Neural progenitor cell (in vitro differentiated cells): ENCODE results near the gene ARID4B. TPM values are rescaled to one million over a fixed set of nuclear protein-coding genes. Genes with fewer than 3 reads are reported as not detected.

Source experiments
- DNase-seq: peaks from one replicate; pipeline ENCODE4 v3.0.0-alpha.2; 2016; ENCODE audit warnings: low spot score
- H2AFZ ChIP-seq: fragments of 200-600 bp; sonication (generic); replicated peaks from 2 replicates; pipeline ENCODE4 v1.6.1; 2016; ENCODE audit warnings: antibody characterized with exemption
- H3F3A ChIP-seq: fragments of 200-600 bp; sonication (generic); 2 replicates; pipeline ENCODE4 v1.6.1; 2016; ENCODE audit warnings: antibody characterized with exemption, low read depth
- H3K27ac ChIP-seq: fragments of 200-600 bp; sonication (generic); 2 replicates; pipeline ENCODE4 v1.5.1; 2016; ENCODE audit warnings: mild to moderate bottlenecking
- H3K27me3 ChIP-seq: fragments of 200-600 bp; sonication (generic); 2 replicates; pipeline ENCODE4 v1.6.1; 2016; ENCODE audit warnings: mild to moderate bottlenecking, moderate library complexity
- H3K36me3 ChIP-seq: fragments of 200-600 bp; sonication (generic); 2 replicates; pipeline ENCODE4 v1.5.1; 2016
- H3K4me1 ChIP-seq: fragments of 200-600 bp; sonication (generic); 2 replicates; pipeline ENCODE4 v1.6.1; 2016; ENCODE audit warnings: mixed run types
- H3K4me2 ChIP-seq: fragments of 200-600 bp; sonication (generic); 2 replicates; pipeline ENCODE4 v1.6.1; 2016
- H3K4me3 ChIP-seq: fragments of 200-600 bp; sonication (generic); 2 replicates; pipeline ENCODE4 v1.5.1; 2016
- H3K79me2 ChIP-seq: fragments of 200-600 bp; sonication (generic); 2 replicates; pipeline ENCODE4 v1.6.1; 2016; ENCODE audit warnings: low read depth
- H3K9ac ChIP-seq: fragments of 200-600 bp; sonication (generic); 2 replicates; pipeline ENCODE4 v1.6.1; 2016
- H3K9me3 ChIP-seq: fragments of 200-600 bp; sonication (generic); 2 replicates; pipeline ENCODE4 v1.5.1; 2016; ENCODE audit warnings: low read depth
- H4K20me1 ChIP-seq: fragments of 200-600 bp; sonication (generic); 2 replicates; pipeline ENCODE4 v1.6.1; 2016; ENCODE audit warnings: low read depth
- H3K27ac Mint-ChIP-seq: 3 replicates; pipeline ENCODE4 v1.8.0; 2021; ENCODE audit warnings: mixed read lengths
- H3K27me3 Mint-ChIP-seq: 2 replicates; pipeline ENCODE4 v1.8.0; 2022; ENCODE audit warnings: low read depth, mild to moderate bottlenecking, inconsistent platforms, moderate library complexity, mixed read lengths; ENCODE audit not compliant: insufficient read depth
- H3K36me3 Mint-ChIP-seq: 3 replicates; pipeline ENCODE4 v1.8.0; 2021; ENCODE audit warnings: mixed read lengths
- H3K4me1 Mint-ChIP-seq: 3 replicates; pipeline ENCODE4 v1.8.0; 2021; ENCODE audit warnings: mixed read lengths
- H3K4me3 Mint-ChIP-seq: 3 replicates; pipeline ENCODE4 v1.8.0; 2021; ENCODE audit warnings: mild to moderate bottlenecking, moderate library complexity, mixed read lengths
- H3K9me3 Mint-ChIP-seq: 3 replicates; pipeline ENCODE4 v1.8.0; 2020; ENCODE audit warnings: mixed read lengths
- EZH2 ChIP-seq: fragments of 200-600 bp; sonication (generic); IDR thresholded peaks from 2 replicates; pipeline ENCODE4 v1.6.1; 2017; ENCODE audit warnings: antibody characterized with exemption, mild to moderate bottlenecking, moderate library complexity
- EZH2phosphoT487 ChIP-seq: fragments of 200-600 bp; sonication (generic); IDR thresholded peaks from 2 replicates; pipeline ENCODE4 v1.6.1; 2017; ENCODE audit warnings: antibody characterized with exemption
- total RNA-seq: library from RNA; depleted of rRNA; stranded (reverse); fragments of >200 nt; gene quantifications from 2 replicates; pipeline ENCODE4 v1.2.3, GENCODE V29; 2015; ENCODE audit warnings: low replicate concordance
- TF ChIP-seq, protein P1 (sequence below): fragments of 200-600 bp; sonication (generic); IDR thresholded peaks from 2 replicates; pipeline ENCODE4 v1.5.1; 2017; ENCODE audit warnings: antibody characterized with exemption, mild to moderate bottlenecking

ARID4B gene
- total RNA-seq, 1 donor from 2014 or later: 65.8 TPM

DNA sequence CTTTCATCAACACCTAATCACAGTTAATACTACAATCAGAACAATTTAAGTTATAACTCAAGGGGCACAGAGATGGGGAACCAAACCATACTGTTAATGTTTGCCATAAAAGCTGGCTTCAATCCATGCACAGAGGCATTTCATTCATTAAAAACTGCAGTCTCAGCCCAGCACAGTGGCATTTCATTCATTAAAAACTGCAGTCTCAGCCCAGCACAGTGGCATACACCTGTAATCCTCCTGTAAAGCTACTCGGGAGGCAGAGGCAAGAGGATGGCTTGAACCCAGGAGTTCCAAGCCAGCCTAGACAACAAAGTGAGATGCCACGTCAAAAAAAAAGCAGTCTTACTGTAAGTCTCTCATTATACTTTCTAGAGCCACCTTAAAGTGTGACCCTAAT lies 29.2 kb downstream of the ARID4B start:
- no peak overlapping the region for H3K4me3 ChIP-seq
- no peak overlapping the region for H3K9ac ChIP-seq
- peaks cover 100% of the 10 kb centered on the region for H3K79me2 ChIP-seq
- peaks cover 29% of the 10 kb centered on the region for H3K9me3 Mint-ChIP-seq
- peaks cover 26% of the 10 kb centered on the region for H3K36me3 Mint-ChIP-seq
- no peak overlapping the region for H3K27ac ChIP-seq
- no peak overlapping the region for H3K4me2 ChIP-seq
- no peaks in the 10 kb centered on the region for H3K27me3 Mint-ChIP-seq
- H3K4me3 Mint-ChIP-seq: no peak overlapping the region
- H3F3A ChIP-seq: peaks cover 4% of the 10 kb centered on the region
- H3K4me1 ChIP-seq: peaks cover 3% of the 10 kb centered on the region
- H3K27ac Mint-ChIP-seq: no peak overlapping the region
- H3K4me1 Mint-ChIP-seq: no peaks in the 10 kb centered on the region
- no peak overlapping the region for H2AFZ ChIP-seq
- H3K27me3 ChIP-seq: no peaks in the 10 kb centered on the region
- peaks cover 83% of the 10 kb centered on the region for H4K20me1 ChIP-seq
- DNase-seq: no peak
- H3K9me3 ChIP-seq: no peaks in the 10 kb centered on the region
- H3K36me3 ChIP-seq: peaks cover 12% of the 10 kb centered on the region
- TF ChIP-seq EZH2phosphoT487 (no peak), EZH2 (no peak)
- TF ChIP-seq, protein P1, sequence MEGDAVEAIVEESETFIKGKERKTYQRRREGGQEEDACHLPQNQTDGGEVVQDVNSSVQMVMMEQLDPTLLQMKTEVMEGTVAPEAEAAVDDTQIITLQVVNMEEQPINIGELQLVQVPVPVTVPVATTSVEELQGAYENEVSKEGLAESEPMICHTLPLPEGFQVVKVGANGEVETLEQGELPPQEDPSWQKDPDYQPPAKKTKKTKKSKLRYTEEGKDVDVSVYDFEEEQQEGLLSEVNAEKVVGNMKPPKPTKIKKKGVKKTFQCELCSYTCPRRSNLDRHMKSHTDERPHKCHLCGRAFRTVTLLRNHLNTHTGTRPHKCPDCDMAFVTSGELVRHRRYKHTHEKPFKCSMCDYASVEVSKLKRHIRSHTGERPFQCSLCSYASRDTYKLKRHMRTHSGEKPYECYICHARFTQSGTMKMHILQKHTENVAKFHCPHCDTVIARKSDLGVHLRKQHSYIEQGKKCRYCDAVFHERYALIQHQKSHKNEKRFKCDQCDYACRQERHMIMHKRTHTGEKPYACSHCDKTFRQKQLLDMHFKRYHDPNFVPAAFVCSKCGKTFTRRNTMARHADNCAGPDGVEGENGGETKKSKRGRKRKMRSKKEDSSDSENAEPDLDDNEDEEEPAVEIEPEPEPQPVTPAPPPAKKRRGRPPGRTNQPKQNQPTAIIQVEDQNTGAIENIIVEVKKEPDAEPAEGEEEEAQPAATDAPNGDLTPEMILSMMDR: no peak

DNA sequence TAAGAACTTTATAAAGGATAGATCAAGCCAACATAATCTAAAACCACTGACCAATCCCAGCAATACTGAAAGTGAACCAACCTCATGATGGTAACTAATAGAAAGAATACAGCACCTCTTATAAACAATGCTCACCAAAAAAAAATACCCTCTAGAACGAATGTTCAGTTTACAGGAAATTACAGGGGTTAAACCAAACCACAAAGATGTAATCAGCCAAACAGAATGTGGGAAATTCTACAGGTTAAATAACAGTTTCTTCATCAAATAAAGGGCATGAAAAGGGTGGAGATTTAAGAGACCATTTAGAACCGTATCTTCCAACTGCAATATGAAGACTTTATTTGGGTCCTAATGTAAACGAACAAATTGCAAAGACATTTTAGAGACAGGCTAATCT lies 30.4 kb downstream of the ARID4B start:
- Histone ChIP-seq H3K4me1 (peaks cover 4% of the 10 kb centered on the region), H3K4me2 (no peak overlapping the region), H3K9me3 (no peaks in the 10 kb centered on the region), H2AFZ (no peak overlapping the region), H3F3A (peaks cover 4% of the 10 kb centered on the region), H3K27ac (no peak overlapping the region), H3K36me3 (peaks cover 12% of the 10 kb centered on the region), H3K4me3 (no peak overlapping the region), H4K20me1 (peaks cover 85% of the 10 kb centered on the region), H3K79me2 (peaks cover 100% of the 10 kb centered on the region), H3K27me3 (no peaks in the 10 kb centered on the region), H3K9ac (no peak overlapping the region)
- Mint-ChIP-seq H3K36me3 (peaks cover 20% of the 10 kb centered on the region), H3K9me3 (peaks cover 26% of the 10 kb centered on the region), H3K4me3 (no peak overlapping the region), H3K27ac (no peak overlapping the region), H3K27me3 (no peaks in the 10 kb centered on the region), H3K4me1 (no peaks in the 10 kb centered on the region)
- no peak for DNase-seq
- TF ChIP-seq, protein P1: no peak
- TF ChIP-seq EZH2phosphoT487 (no peak), EZH2 (no peak)

GRCh38 chr1:235296729-235297128 lies 31.2 kb downstream of the ARID4B start:
- DNase-seq: no peak
- no peak overlapping the region for H3K9ac ChIP-seq
- H3K4me3 ChIP-seq: no peak overlapping the region
- peaks cover 4% of the 10 kb centered on the region for H3K4me1 ChIP-seq
- no peak for TF ChIP-seq EZH2
- TF ChIP-seq, protein P1: no peak
- no peak for TF ChIP-seq EZH2phosphoT487
- peaks cover 4% of the 10 kb centered on the region for H3F3A ChIP-seq
- peaks cover 100% of the 10 kb centered on the region for H3K79me2 ChIP-seq
- Mint-ChIP-seq H3K9me3 (peaks cover 26% of the 10 kb centered on the region), H3K4me3 (no peak overlapping the region), H3K4me1 (no peaks in the 10 kb centered on the region), H3K27me3 (no peaks in the 10 kb centered on the region), H3K27ac (no peak overlapping the region), H3K36me3 (peaks cover 20% of the 10 kb centered on the region)
- H2AFZ ChIP-seq: no peak overlapping the region
- H3K27me3 ChIP-seq: no peaks in the 10 kb centered on the region
- no peak overlapping the region for H3K4me2 ChIP-seq
- H4K20me1 ChIP-seq: peaks cover 87% of the 10 kb centered on the region
- no peaks in the 10 kb centered on the region for H3K9me3 ChIP-seq
- H3K36me3 ChIP-seq: peaks cover 12% of the 10 kb centered on the region
- H3K27ac ChIP-seq: no peak overlapping the region
